Measurements from ENCODE around the gene PTPRN2. TPM values are rescaled to one million over a fixed set of nuclear protein-coding genes. Genes with fewer than 3 reads are reported as not detected.

The PTPRN2 gene
- total and polyA plus RNA-seq, 2 of the 8 experiments (the other 6 are each of a cell fraction or from before 2014, with no cell fraction given), result 2.6 to 4.5 TPM

DNA sequence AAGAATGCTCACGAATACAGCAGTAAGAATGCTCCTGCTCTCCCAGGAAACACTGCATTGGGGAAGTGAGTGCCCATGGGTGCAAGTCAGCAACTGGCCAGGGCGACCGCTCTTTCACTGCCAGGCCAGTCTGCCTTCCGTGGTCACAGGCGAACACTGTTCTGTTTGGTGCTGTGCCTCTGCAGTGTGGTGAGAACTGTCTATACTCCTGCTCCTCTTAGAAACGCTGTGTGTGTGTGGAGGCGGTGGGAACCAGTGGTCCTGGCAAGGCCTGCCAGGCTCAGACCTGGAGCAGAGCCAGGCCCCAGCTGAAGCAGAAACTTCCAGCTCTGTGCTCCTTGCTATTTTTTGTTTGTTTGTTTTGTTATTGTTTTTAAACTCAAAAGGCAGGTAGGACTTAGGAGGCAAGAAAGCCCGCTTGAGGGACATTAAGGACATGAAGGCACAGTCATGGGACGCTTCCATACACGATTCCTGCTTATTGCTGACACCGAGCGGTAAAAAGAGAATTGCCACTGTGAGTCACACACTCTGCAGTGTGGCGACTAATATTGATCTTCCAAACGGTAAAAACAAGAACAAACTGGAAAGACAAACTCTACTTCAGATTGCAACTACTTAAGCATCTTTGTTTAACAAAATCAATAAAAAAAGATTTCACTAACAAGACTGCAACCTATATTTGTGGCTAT, 820.0 kb downstream of the PTPRN2 start (continued):
- TF ChIP-seq HDAC6 (IDR thresholded peaks at IDR 0.05; ENCODE audit: low read depth, low read length), result no peak
- TF ChIP-seq PHF8 (conservative IDR thresholded peaks at IDR 0.05; ENCODE audit: low read depth, low read length), result no peak
- TF ChIP-seq ZNF274 (IDR thresholded peaks at IDR 0.05; ENCODE audit: borderline replicate concordance, extremely low read depth, low read length), result no peak
- no peak for TF ChIP-seq CEBPB (IDR thresholded peaks at IDR 0.05; ENCODE audit: low read depth, low read length)
- TF ChIP-seq CHD1 (IDR thresholded peaks at IDR 0.05; ENCODE audit: low read depth, low read length), result no peak
- TF ChIP-seq SRF (IDR thresholded peaks at IDR 0.05; ENCODE audit: low read depth, low read length), result no peak
- no peak for TF ChIP-seq EP300 (IDR thresholded peaks at IDR 0.05; ENCODE audit: borderline replicate concordance in 1 of 2, low read depth in 2 of 2, low read length in 2 of 2)
- no peak for TF ChIP-seq TAF1 (IDR thresholded peaks at IDR 0.05; ENCODE audit: low read depth, low read length)
- TF ChIP-seq KDM1A (IDR thresholded peaks at IDR 0.05; ENCODE audit: borderline replicate concordance, low read length), result no peak

Data from H1 (cell line).